ENCODE measurements around the gene GCNA.
"Not testable (repeated sequence)": the region's sequence is repeated elsewhere in the genome, so short reads cannot be mapped to it uniquely, and the experiment has no call there.

The GCNA gene

DNA sequence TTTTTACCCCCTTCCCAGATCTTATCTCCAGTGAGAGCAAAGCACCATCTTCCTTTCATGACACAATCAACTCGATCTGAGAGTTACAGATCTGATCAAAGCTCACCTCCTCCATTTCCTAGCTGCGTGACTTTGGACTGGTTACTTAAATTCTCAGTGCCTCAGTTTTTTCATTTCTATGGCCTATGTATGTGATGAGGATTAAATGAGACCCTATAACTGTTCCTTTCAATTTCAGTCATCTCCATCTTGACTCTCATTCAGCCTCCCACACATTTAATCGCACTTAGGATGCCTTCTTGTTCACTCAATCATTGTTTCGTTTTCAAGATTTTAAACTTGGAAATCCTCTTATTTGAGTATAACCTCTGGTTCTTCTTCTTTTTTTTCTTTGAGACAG is 60.2 kb downstream of the GCNA start:
- no peak overlapping the region for H3K4me3 ChIP-seq (ENCODE audit: low read depth, low read length)
- TF ChIP-seq CTCF (conservative IDR thresholded peaks at IDR 0.05; ENCODE audit: low read depth, low read length) = no peak
- no peak for DNase-seq (ENCODE audit: low read depth)

- TF ChIP-seq CTCF (conservative IDR thresholded peaks at IDR 0.05; ENCODE audit: low read depth, low read length) = no peak
- no peak for DNase-seq (ENCODE audit: low read depth)
These were observed 61.8 kb downstream of the GCNA start for GRCh38 chrX:71640002-71640401.

GRCh38 chrX:71644406-71644805 is 66.2 kb downstream of the GCNA start:
- H3K4me3 ChIP-seq (ENCODE audit: low read depth, low read length); DNase-seq (ENCODE audit: low read depth): not testable (repeated sequence)

More at GRCh38 chrX:71640002-71640401, 61.8 kb downstream of the GCNA start:
- H3K4me3 ChIP-seq (ENCODE audit: low read depth, low read length) = no peak overlapping the region

DNA sequence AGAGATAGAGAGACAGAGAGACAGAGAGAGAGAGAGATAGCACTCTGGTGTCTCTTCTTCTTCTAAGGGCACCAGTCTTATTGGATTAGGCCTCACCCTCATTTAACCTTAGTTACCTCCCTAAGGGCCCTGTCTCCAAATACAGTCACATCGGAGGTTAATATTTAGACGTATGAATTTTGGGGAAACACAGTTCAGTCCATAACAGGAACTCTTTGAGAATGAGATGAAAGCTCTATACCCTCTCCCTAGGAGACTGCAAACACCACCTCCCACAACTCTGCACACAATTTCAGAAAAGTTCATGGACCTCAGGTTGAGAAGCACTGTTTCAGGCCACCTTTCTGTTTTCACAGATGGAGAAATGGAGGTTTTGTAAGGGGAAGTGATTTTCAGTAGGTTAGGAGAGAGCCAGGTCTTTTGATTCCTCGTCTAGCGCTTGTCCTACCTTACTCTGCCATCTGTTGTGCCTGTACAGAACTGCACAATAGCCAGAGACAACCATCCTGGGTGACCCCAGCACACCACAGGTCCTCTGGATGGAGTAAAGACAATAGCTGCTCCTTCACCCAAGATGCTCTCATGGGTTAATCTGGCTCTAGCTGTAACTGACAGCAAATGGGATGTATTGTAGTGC is 72.2 kb downstream of the GCNA start:
- no peak overlapping the region for H3K4me3 ChIP-seq (ENCODE audit: low read depth, low read length)
- TF ChIP-seq CTCF (conservative IDR thresholded peaks at IDR 0.05; ENCODE audit: low read depth, low read length) = peak; percentile 20
- DNase-seq (ENCODE audit: low read depth) = peak; percentile 10

- no peak overlapping the region for H3K4me3 ChIP-seq (ENCODE audit: low read depth, low read length)
- peak; percentile 72 for DNase-seq (ENCODE audit: low read depth)
- TF ChIP-seq CTCF (conservative IDR thresholded peaks at IDR 0.05; ENCODE audit: low read depth, low read length) = peak; percentile 66
These were observed 74.2 kb downstream of the GCNA start for GRCh38 chrX:71652405-71652804.

GRCh38 chrX:71653344-71653743 is 75.1 kb downstream of the GCNA start:
- DNase-seq (ENCODE audit: low read depth) = no peak
- H3K4me3 ChIP-seq (ENCODE audit: low read depth, low read length) = no peak overlapping the region
- no peak for TF ChIP-seq CTCF (conservative IDR thresholded peaks at IDR 0.05; ENCODE audit: low read depth, low read length)

GRCh38 chrX:71657267-71657666 is 79.0 kb downstream of the GCNA start:
- DNase-seq (ENCODE audit: low read depth) = no peak
- H3K4me3 ChIP-seq (ENCODE audit: low read depth, low read length) = no peak overlapping the region
- no peak for TF ChIP-seq CTCF (conservative IDR thresholded peaks at IDR 0.05; ENCODE audit: low read depth, low read length)
